ENCODE results near the gene DHRS9.

DNA sequence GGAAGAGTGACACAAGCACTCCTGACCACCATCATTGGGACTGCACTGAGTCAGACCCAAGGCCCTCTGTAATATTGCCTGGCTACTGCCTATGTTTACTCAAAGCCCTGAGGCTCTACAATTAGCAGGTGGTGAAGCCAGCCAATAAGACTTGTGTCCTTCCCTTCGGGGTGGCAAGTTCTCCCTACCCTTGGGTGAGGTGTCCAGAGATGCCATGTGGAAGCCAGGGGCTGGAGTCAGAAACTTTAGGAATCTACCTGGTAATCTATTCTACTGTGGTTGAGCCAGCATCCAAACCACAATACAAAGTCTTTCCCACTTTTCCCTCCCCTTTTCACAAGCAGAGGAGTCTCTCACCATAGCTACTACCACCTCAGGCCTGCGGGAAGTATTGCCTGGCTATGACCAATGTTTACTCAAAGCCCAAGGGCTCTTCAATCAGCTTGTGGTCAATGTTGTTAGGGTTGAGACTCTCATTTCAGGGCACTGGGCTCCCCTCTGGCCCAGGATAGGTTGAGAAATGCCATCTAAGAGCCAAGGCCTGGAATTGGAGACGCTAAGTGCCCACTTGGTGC, 17.6 kb downstream of the DHRS9 start:
- TF ChIP-seq, protein P1, sequence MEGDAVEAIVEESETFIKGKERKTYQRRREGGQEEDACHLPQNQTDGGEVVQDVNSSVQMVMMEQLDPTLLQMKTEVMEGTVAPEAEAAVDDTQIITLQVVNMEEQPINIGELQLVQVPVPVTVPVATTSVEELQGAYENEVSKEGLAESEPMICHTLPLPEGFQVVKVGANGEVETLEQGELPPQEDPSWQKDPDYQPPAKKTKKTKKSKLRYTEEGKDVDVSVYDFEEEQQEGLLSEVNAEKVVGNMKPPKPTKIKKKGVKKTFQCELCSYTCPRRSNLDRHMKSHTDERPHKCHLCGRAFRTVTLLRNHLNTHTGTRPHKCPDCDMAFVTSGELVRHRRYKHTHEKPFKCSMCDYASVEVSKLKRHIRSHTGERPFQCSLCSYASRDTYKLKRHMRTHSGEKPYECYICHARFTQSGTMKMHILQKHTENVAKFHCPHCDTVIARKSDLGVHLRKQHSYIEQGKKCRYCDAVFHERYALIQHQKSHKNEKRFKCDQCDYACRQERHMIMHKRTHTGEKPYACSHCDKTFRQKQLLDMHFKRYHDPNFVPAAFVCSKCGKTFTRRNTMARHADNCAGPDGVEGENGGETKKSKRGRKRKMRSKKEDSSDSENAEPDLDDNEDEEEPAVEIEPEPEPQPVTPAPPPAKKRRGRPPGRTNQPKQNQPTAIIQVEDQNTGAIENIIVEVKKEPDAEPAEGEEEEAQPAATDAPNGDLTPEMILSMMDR (IDR thresholded peaks at IDR 0.05) = no peak
- no peak for TF ChIP-seq POLR2A (IDR thresholded peaks at IDR 0.05)

All from esophagus squamous epithelium (tissue), 4 donors.